Stimulated activated CD4-positive, alpha-beta T cell treated with anti-CD3 and anti-CD28 coated beads, Interleukin-1b, Interleukin-23, amount 100 ng/mL, for 4 hours (primary cell): ENCODE measurements around the gene SLC51A.
A peak's percentile ranks its signal among the peaks of the same experiment; 100 is the strongest.
"Not testable (repeated sequence)": the region's sequence is repeated elsewhere in the genome, so short reads cannot be mapped to it uniquely, and the experiment has no call there.

Source experiments
- DNase-seq, 2 donors: peaks; one replicate each; pipeline ENCODE4 v3.0.0-alpha.2; 2020; ENCODE audit warnings: low read depth in 2 of 2

Gene SLC51A

GRCh38 chr3:196216089-196216564 lies at the start of gene SLC51A:
TSS of gene SLC51A (plus strand) at chr3:196216534. CDS start at chr3:196216713, 179 bp downstream.
- no peak for DNase-seq

- no peak for DNase-seq
Measured at GRCh38 chr3:196166741-196167140, 49.6 kb upstream of the SLC51A start.

GRCh38 chr3:196168808-196169391 lies 47.4 kb upstream of the SLC51A start:
- no peak for DNase-seq

- no peak for DNase-seq
Measured at GRCh38 chr3:196169836-196170240, 46.5 kb upstream of the SLC51A start.

- not testable (repeated sequence) for DNase-seq
Measured at GRCh38 chr3:196170296-196170695, 46.0 kb upstream of the SLC51A start.

GRCh38 chr3:196174652-196175051 lies 41.7 kb upstream of the SLC51A start:
- no peak for DNase-seq

GRCh38 chr3:196175116-196175625 lies 41.2 kb upstream of the SLC51A start:
- no peak for DNase-seq

- no peak for DNase-seq
Measured at GRCh38 chr3:196175722-196176121, 40.6 kb upstream of the SLC51A start.

- no peak for DNase-seq
Measured at GRCh38 chr3:196177567-196177966, 38.8 kb upstream of the SLC51A start.

GRCh38 chr3:196177967-196178366 lies 38.4 kb upstream of the SLC51A start:
- no peak for DNase-seq

GRCh38 chr3:196178993-196179379 lies 37.3 kb upstream of the SLC51A start:
- DNase-seq, result no peak

GRCh38 chr3:196179380-196180308 lies 36.7 kb upstream of the SLC51A start:
- DNase-seq, result peak; percentile 67 to 69

- DNase-seq, result no peak
Measured at GRCh38 chr3:196180346-196180745, 36.0 kb upstream of the SLC51A start.

GRCh38 chr3:196181127-196181546 lies 35.2 kb upstream of the SLC51A start:
- no peak for DNase-seq

- not testable (repeated sequence) for DNase-seq
Measured at GRCh38 chr3:196184169-196184432, 32.2 kb upstream of the SLC51A start.

- DNase-seq, result no peak
Measured at GRCh38 chr3:196184881-196185280, 31.5 kb upstream of the SLC51A start.

GRCh38 chr3:196186651-196187573 lies 29.4 kb upstream of the SLC51A start:
- no peak for DNase-seq

GRCh38 chr3:196189566-196190347 lies 26.6 kb upstream of the SLC51A start:
- DNase-seq, result no peak

GRCh38 chr3:196192036-196192523 lies 24.3 kb upstream of the SLC51A start:
- DNase-seq, result peak in 1 of 2 donors; percentile 35

GRCh38 chr3:196192524-196193051 lies 23.7 kb upstream of the SLC51A start:
- no peak for DNase-seq
